GM21723 (cell line): ENCODE results near the gene ALDH16A1.

Source experiments
- ATAC-seq: cut with Tn5 transposase; IDR thresholded peaks from one replicate; pipeline ENCODE4 v1.9.1; 2021; ENCODE audit warnings: mild to moderate bottlenecking, moderate library complexity; ENCODE audit not compliant: unreplicated experiment

The ALDH16A1 gene

GRCh38 chr19:49507803-49508494 lies 54.9 kb downstream of the ALDH16A1 start:
- no peak for ATAC-seq

- ATAC-seq = no peak
Measured at GRCh38 chr19:49512970-49513745, 60.1 kb downstream of the ALDH16A1 start.

DNA sequence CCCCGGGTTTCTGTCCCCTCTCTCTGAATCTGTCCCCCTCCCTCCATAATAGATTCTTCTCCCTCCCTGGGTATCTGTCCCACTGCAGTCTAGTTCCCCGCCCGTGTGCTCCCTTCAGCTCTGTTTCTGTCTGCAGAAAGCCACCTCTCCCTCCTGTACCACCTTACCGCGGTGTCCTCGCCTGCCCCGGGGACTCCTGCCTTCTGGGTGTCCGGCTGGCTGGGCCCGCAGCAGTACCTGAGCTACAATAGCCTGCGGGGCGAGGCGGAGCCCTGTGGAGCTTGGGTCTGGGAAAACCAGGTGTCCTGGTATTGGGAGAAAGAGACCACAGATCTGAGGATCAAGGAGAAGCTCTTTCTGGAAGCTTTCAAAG lies 60.7 kb downstream of the ALDH16A1 start:
- no peak for ATAC-seq

DNA sequence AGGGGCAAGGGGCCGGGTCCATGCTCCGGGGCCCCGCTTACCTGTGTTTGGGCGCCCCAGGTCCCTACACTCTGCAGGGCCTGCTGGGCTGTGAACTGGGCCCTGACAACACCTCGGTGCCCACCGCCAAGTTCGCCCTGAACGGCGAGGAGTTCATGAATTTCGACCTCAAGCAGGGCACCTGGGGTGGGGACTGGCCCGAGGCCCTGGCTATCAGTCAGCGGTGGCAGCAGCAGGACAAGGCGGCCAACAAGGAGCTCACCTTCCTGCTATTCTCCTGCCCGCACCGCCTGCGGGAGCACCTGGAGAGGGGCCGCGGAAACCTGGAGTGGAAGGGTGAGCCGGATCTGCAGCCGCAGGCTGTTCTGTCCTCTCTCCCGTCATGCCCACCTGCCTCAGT lies 61.1 kb downstream of the ALDH16A1 start:
- no peak for ATAC-seq

DNA sequence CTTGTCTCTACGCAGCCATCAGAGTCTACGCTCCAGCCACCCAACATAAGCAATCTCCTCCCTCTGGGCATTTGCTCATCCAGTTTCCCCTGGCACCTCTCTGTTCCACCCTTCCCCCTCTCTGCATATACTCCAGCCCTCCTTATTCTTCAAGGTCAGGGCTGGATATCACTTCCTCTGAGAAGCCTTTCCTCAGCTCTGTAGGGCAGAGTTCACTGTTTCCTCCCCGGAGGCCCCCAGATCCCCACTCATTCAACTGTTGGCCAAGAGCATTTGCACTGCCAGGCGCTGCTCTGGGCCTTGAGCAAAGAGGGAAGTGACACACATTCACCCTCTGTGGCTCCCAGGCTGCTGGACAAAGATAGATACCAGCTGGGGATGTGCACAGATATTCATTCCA lies 62.7 kb downstream of the ALDH16A1 start:
- no peak for ATAC-seq

DNA sequence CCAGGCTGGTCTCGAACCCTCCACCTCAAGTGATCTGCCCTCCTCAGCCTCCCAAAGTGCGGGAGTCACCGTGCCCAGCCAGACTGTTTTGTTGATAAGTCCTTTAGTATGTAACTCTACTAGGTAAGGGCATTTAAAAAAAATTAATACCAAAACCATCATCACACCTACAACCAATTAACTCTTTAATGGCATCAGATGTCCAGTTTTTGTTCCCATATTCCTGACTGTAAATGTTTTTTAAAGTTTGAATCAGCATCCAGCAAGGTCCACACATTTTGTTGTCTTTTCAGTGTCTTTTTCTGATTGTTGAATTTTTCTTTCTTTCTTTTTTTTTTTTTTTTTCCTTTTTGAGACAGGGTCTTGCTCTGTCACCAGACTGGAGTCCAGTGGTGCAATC lies 65.0 kb downstream of the ALDH16A1 start:
- ATAC-seq = no peak
